ENCODE measurements around the gene RAB1B. TPM values are rescaled to one million over a fixed set of nuclear protein-coding genes. Genes with fewer than 3 reads are reported as not detected.

RAB1B gene
- total RNA-seq (2014; rRNA removed; shearing (Covaris generic)) = 158 and 177 TPM in 2 replicates

GRCh38 chr11:66268244-66268951, at the start of gene RAB1B:
Gene RAB1B, plus strand, starts transcription at chr11:66268639. Its CDS starts 41 bp downstream, at chr11:66268680.

GRCh38 chr11:66277471-66278362, 9.3 kb downstream of the RAB1B start, which contains the start of gene CNIH2:
Gene CNIH2, plus strand, starts transcription at chr11:66278175. Its CDS starts 282 bp downstream, at chr11:66278457.

GRCh38 chr11:66288671-66289547, 20.5 kb downstream of the RAB1B start, which contains the start of gene YIF1A:
Gene YIF1A, minus strand, starts transcription at chr11:66289143. Its CDS starts 158 bp downstream, at chr11:66288985.

GRCh38 chr11:66291706-66292542, 23.5 kb downstream of the RAB1B start, which contains the start of gene TMEM151A:
Gene TMEM151A, plus strand, starts transcription at chr11:66291894. Its CDS starts 120 bp downstream, at chr11:66292014.

GRCh38 chr11:66316849-66317251, 48.4 kb downstream of the RAB1B start, which contains the start of gene CD248:
Gene CD248, minus strand, starts transcription at chr11:66317044. Its CDS starts 17 bp downstream, at chr11:66317027.

Other genes starting within 250 kb of the RAB1B start
- gene CATSPER1, start 242.2 kb upstream of the RAB1B start, total RNA-seq (2014; rRNA removed; shearing (Covaris generic)) = 9.7 and 11.3 TPM in 2 replicates
- 0.30 and 0.34 TPM in 2 replicates for gene GAL3ST3, start 219.5 kb upstream of the RAB1B start, total RNA-seq (2014; rRNA removed; shearing (Covaris generic))
- gene SF3B2, start 216.3 kb upstream of the RAB1B start, total RNA-seq (2014; rRNA removed; shearing (Covaris generic)) = 306 and 311 TPM in 2 replicates
- 14.2 and 15.2 TPM in 2 replicates for gene PACS1, start 198.4 kb upstream of the RAB1B start, total RNA-seq (2014; rRNA removed; shearing (Covaris generic))
- gene KLC2, start 10.9 kb upstream of the RAB1B start, total RNA-seq (2014; rRNA removed; shearing (Covaris generic)) = 23.0 and 24.2 TPM in 2 replicates
- 8.3 and 12.4 TPM in 2 replicates for gene CNIH2, start 9.5 kb downstream of the RAB1B start, total RNA-seq (2014; rRNA removed; shearing (Covaris generic))
- gene YIF1A, start 20.5 kb downstream of the RAB1B start, total RNA-seq (2014; rRNA removed; shearing (Covaris generic)) = 105 and 132 TPM in 2 replicates
- gene TMEM151A, start 23.3 kb downstream of the RAB1B start, total RNA-seq (2014; rRNA removed; shearing (Covaris generic)) = 0.08 TPM in 1 of 2 replicates, not detected in the other
- gene CD248, start 48.4 kb downstream of the RAB1B start, total RNA-seq (2014; rRNA removed; shearing (Covaris generic)) = not detected in 2 replicates
- gene RIN1, start 67.8 kb downstream of the RAB1B start, total RNA-seq (2014; rRNA removed; shearing (Covaris generic)) = 43.6 and 47.2 TPM in 2 replicates
- gene BRMS1, start 76.5 kb downstream of the RAB1B start, total RNA-seq (2014; rRNA removed; shearing (Covaris generic)) = 67.3 and 77.0 TPM in 2 replicates
- 24.9 and 28.6 TPM in 2 replicates for gene B4GAT1, start 79.0 kb downstream of the RAB1B start, total RNA-seq (2014; rRNA removed; shearing (Covaris generic))
- gene SLC29A2, start 103.1 kb downstream of the RAB1B start, total RNA-seq (2014; rRNA removed; shearing (Covaris generic)) = 4.5 and 6.0 TPM in 2 replicates
- not detected in 2 replicates for gene NPAS4, start 152.4 kb downstream of the RAB1B start, total RNA-seq (2014; rRNA removed; shearing (Covaris generic))
- gene MRPL11, start 170.2 kb downstream of the RAB1B start, total RNA-seq (2014; rRNA removed; shearing (Covaris generic)) = 109 and 113 TPM in 2 replicates
- gene PELI3, start 198.3 kb downstream of the RAB1B start, total RNA-seq (2014; rRNA removed; shearing (Covaris generic)) = 12.8 and 15.4 TPM in 2 replicates
- 71.8 and 82.1 TPM in 2 replicates for gene DPP3, start 211.8 kb downstream of the RAB1B start, total RNA-seq (2014; rRNA removed; shearing (Covaris generic))
- 22.4 and 28.0 TPM in 2 replicates for gene BBS1, start 242.0 kb downstream of the RAB1B start, total RNA-seq (2014; rRNA removed; shearing (Covaris generic))

Data from A375 (cell line).